Measurements from ENCODE around the gene PAXX.

The PAXX gene

GRCh38 chr9:137006116-137007003 lies 14.1 kb downstream of the PAXX start:
- no peak for DNase-seq

DNA sequence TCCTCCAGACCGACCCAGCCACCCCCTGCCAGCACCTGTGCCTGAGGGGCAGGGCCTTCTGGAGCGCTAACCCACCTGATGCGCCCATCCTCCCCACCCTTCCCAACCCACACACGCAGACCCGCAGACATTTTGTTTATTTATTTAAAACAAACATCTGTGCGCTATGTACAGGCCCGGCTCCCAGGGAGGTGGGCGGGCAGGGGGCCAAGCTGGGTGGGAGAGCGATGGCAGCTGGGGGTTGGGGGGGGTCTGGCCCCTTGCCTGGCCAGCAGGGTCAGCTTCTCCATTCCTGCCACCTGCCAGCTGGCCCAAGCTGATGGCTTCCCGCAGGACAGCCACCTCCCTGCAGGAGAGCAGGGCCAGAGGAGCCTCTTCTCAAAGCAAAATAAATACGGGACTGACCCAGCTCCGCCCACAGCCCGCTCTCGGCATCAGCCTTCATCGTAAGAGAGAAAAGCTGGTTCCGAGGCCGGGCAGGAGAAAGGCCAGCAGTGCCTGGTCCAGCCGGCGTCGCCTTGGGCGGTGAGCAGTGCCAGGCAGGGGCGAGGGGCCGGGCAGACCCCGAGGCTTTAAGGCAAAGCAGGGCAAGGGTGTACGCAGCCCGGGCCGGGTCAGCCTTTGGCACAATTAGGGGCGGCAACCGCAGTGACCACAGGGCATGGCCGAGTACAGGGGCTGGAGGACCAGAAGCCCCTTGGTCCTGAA lies 15.0 kb downstream of the PAXX start:
- DNase-seq: no peak

- no peak for DNase-seq
These were observed 15.6 kb downstream of the PAXX start for GRCh38 chr9:137007816-137008270.

- DNase-seq: no peak
These were observed 16.1 kb downstream of the PAXX start for GRCh38 chr9:137008312-137008711.

GRCh38 chr9:137009217-137009616 lies 17.0 kb downstream of the PAXX start:
- DNase-seq: no peak

- DNase-seq: no peak
These were observed 17.9 kb downstream of the PAXX start for GRCh38 chr9:137009938-137010732.

DNA sequence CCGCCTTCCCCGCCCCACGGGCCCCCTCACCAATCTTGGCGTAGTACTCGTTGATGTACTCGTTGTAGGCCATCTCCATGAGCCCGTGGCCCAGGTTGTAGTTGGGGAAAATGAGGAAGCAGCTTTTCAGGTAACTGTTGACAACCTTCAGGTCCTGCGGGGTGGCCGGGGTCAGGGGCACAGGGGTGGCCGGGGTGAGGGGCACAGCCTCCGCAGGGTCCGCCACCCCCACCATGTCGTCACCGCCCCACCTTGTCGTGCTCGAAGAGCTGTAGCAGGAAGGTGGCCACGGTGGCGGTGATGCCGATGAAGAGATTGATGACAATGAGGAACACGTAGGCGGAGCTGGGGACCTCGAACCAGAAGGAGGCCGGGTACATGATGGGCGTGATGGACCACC lies 18.9 kb downstream of the PAXX start:
- DNase-seq: no peak

DNA sequence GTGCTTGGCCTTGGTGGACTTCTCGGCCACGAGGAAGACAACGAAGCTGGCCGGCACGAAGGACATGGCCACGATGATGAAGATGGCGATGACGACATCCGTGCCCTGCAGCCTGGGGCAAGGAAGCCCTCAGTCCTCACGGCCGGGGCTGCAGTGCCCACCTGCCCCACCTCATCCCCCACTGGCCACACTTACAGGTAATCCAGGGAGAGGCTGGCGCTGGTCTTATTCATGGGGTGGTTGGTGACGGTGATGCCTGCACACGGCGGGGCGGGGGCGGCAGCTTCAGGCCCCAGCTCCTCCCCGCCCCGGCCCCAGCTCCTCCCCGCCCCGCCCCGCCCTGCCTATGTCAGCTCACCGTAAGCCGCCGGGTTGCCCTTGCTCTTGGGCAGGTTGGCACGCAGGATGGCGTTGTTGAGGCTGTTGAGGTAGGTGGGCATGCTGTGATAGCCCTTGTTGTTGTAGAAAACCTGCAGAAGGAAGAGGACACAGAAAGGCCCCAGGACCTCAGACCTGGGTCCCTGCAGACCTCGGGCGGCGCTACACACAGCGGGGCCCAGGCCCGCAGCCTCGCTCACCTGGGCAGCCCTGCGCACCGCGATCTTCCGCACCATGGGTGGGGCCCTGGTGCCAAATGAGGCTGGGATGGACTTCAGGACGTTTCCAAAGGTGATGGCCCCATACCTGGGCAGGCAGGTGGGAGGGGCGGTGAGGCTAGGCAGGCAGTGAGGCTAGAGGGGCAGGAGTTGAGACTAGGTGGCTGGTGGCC lies 19.9 kb downstream of the PAXX start:
- no peak for DNase-seq

- no peak for DNase-seq
These were observed 20.7 kb downstream of the PAXX start for GRCh38 chr9:137012694-137013570.

DNA sequence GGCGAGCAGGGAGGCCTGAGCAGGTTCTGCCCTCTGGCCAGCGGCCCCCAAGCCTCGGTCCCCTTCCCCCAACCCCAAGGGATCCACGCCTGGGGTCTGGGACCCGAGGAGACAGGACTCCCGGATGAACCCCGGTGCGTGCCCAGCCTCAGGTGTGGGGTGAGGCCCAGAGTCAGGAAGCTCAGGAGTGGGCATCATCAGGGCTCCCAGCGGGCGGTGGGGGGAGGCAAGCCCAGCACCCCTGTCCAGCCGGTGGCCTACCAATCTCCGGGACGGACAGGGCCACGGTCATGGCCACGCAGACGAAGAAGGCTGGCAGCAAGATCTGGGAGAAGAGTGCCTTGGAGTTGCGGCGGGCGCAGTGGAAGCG lies 21.3 kb downstream of the PAXX start:
- no peak for DNase-seq

DNA sequence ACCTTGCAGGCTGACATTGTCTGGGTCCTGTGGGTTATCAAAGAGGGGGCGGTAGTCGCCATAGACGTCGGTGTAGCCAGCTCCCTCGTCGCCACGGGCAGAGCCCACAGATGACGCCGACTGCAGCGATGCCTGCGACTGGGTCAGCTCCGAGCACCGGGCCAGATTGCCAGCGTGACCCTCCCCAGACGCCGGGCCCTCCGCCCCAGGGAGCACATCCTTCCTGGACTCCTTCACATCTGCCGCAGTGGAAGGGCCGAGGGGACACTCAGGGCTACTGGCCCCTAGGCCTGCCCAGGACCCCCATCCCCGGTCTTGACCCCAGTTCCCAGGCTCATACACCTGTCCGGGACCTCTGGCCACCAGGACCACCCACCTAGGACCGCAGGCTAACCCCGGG lies 21.9 kb downstream of the PAXX start:
- no peak for DNase-seq

DNA sequence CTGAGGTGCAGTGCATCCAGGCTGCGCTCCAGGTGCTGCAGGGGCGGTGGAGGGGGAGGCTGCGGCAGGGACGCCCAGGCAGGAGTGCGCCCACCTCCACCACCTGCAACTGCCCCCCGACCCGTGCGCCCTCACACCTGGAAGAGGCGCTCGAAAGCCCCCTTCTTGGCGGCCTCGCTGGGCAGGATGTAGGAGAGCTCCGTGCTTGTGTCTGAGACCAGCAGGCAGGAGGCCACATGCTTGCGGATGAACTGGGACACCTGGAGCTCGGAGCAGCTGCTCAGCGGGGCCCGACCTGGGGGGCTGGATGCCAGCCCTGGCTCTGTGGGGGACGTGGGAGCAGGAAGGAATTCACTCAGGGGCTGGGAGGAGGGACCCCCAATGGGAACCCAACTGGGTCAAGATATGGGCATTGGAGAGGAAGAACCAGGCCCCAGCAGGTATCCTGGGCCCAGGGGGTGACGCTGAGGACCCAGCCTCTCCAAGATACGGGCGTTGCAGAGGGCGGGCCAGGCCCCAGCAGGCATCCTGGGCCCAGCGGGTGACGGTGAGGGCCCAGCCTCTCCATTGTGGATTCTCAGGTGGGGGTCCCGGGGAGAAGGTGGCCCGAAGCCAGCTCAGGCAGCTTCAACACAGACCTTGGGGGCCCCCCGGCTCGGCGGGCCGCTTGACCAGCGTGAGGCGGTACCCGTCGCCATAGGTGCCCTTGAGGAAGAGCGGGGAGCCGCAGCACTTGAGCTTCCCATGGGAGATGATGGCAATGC lies 22.7 kb downstream of the PAXX start:
- DNase-seq: no peak

GRCh38 chr9:137015540-137015930 lies 23.3 kb downstream of the PAXX start:
- no peak for DNase-seq

GRCh38 chr9:137015976-137016375 lies 23.8 kb downstream of the PAXX start:
- DNase-seq: no peak

DNA sequence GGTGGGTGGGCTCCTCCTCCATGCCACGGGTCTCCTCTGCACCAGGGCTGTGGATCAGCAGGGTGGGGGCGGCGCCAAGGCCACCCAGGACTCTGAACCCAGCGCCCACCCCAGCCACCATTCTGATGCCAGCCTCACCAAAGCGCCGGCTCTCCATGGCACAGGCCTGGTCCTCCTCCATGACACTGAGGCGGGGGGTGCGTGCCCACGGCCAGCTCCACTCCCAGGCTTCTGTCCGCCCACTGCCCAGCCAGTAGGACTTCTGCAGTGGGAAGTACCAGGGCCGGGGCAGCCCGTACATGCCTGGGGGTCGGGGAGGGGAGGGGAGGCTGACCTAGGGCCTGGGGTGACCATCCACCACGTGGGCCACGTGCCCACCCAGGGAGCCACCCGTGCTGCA lies 24.2 kb downstream of the PAXX start:
- no peak for DNase-seq

DNA sequence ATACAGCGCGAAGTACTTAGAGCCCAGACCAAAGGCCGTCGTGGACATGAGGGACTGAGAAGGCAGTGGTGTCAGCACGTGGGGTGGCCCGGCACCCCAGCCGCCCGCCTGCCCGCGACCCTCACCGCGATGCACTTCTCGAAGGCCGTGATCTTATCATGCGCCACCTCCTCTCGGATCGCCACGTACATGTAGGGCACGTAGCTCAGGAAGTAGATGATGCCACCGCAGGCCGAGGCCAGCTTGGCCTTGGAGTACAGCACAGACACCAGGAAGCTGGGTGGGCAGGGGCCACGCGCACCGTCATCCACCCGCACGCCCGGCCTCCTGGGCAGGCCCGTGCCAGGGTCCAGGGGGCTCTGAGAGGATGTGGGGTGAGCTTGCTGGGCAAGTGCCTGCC lies 24.8 kb downstream of the PAXX start:
- DNase-seq: no peak

DNA sequence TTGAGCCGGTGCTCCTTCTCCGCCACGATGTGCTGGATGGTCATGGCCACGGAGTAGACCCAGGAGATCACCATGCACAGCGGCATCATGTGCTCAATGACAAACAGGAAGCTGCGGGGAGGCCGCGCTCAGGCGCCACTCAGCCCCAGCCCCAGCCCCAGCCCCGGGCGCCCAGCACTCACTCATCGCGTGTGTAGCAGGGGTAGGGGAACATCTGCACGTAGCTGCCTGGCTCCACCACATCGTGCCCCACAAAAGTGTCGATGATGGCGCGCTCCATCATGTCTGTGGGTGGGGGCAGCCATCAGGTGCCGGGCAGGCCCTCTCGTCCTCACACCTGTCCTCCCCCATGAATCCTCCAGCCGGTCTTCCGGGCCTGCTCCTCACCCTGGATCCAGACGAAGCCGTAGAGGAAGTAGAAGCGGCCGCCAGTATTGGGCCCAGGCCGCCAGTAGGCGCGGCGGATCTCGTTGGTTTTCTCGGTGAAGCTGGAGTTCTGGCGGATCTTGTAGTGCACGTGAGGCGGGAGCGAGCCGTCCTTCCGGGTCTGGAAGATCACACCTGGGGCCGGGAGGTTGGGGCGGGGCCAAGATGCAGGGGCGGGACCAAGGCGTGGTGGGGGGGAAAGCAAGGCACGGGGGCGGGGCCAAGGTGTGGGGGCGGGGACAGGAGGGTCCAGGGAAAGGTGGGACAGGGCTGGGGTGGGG lies 25.7 kb downstream of the PAXX start:
- no peak for DNase-seq

DNA sequence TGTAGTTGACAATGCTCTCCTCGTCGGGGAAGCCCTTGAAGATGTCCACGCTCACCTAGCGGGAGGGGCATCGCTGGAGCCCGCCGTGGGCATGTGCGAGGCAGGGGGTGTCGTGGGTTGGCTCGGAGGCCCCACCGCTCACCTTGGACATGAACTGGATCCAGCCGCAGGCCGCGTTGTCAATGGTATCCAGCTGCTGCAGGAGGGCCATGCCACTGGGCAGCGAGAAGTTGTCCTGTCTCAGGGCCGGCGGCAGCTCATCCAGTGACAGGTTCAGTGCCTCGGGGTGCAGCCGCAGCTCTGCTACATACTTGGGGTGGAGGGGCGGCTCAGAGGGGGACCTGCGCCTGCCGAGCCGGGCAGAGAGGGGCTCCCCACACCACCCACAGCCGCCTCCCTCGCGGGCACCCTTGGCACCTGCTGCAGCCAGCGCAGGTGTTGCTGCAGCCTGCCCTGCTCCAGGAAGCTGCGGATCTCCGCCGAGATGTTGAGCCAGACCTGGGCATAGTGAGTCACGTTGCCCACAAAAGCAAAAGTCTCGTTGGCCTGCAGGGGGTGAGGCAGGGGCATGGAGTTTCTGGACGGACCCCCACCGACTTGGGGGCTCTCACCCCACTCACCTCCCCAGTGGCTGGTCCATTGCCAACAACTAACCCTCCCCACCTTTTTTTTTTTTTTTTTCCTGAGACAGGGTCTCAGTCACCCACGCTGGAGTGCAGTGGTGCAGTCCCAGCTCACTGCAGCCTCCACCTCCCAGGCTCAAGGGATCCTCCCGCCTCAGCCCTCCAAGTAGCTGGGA lies 26.7 kb downstream of the PAXX start:
- no peak for DNase-seq

All from DMS79 (cell line).